ENCODE results near the gene TMEM175. TPM values are rescaled to one million over a fixed set of nuclear protein-coding genes. Genes with fewer than 3 reads are reported as not detected.

The TMEM175 gene
- total RNA-seq, 2 donors from 2014 or later, result 36.9 to 43.6 TPM

- no peak for ATAC-seq
- H3K4me3 Mint-ChIP-seq, result no peak overlapping the region
- no peak for DNase-seq
- H3K9me3 ChIP-seq (ENCODE audit: control insufficient read depth, low read length, poor library complexity, severe bottlenecking), result no peaks in the 10 kb centered on the region
- H3K4me1 Mint-ChIP-seq, result peaks cover 2% of the 10 kb centered on the region
- H3K27me3 Mint-ChIP-seq, result no peaks in the 10 kb centered on the region
- no peaks in the 10 kb centered on the region for H3K36me3 Mint-ChIP-seq (ENCODE audit: low read depth)
- peak overlapping the region; percentile 49 for H3K27ac Mint-ChIP-seq
Measured at GRCh38 chr4:893276-893994, 38.8 kb upstream of the TMEM175 start.

- Mint-ChIP-seq H3K36me3 (ENCODE audit: low read depth) (no peaks in the 10 kb centered on the region), H3K27ac (no peak overlapping the region), H3K4me1 (peaks cover 4% of the 10 kb centered on the region), H3K27me3 (no peaks in the 10 kb centered on the region), H3K4me3 (no peak overlapping the region)
- H3K9me3 ChIP-seq (ENCODE audit: control insufficient read depth, low read length, poor library complexity, severe bottlenecking), result no peaks in the 10 kb centered on the region
- no peak for DNase-seq
- no peak for ATAC-seq
Measured at GRCh38 chr4:893995-894705, 38.1 kb upstream of the TMEM175 start.

GRCh38 chr4:895596-895995 is 36.7 kb upstream of the TMEM175 start:
- Mint-ChIP-seq H3K27me3 (no peaks in the 10 kb centered on the region), H3K27ac (no peak overlapping the region), H3K4me1 (peaks cover 11% of the 10 kb centered on the region), H3K36me3 (ENCODE audit: low read depth) (peaks cover 5% of the 10 kb centered on the region), H3K4me3 (no peak overlapping the region)
- DNase-seq, result no peak
- no peaks in the 10 kb centered on the region for H3K9me3 ChIP-seq (ENCODE audit: control insufficient read depth, low read length, poor library complexity, severe bottlenecking)
- ATAC-seq, result no peak

GRCh38 chr4:896216-896615 is 36.0 kb upstream of the TMEM175 start:
- no peak for DNase-seq
- Mint-ChIP-seq H3K27ac (no peak overlapping the region), H3K4me1 (peaks cover 11% of the 10 kb centered on the region), H3K4me3 (no peak overlapping the region), H3K27me3 (no peaks in the 10 kb centered on the region), H3K36me3 (ENCODE audit: low read depth) (peaks cover 5% of the 10 kb centered on the region)
- no peaks in the 10 kb centered on the region for H3K9me3 ChIP-seq (ENCODE audit: control insufficient read depth, low read length, poor library complexity, severe bottlenecking)
- no peak for ATAC-seq

GRCh38 chr4:896630-897029 is 35.6 kb upstream of the TMEM175 start:
- H3K4me3 Mint-ChIP-seq, result no peak overlapping the region
- H3K9me3 ChIP-seq (ENCODE audit: control insufficient read depth, low read length, poor library complexity, severe bottlenecking), result no peaks in the 10 kb centered on the region
- peak overlapping the region; percentile 78 for H3K27ac Mint-ChIP-seq
- peaks cover 5% of the 10 kb centered on the region for H3K36me3 Mint-ChIP-seq (ENCODE audit: low read depth)
- DNase-seq, result no peak
- no peaks in the 10 kb centered on the region for H3K27me3 Mint-ChIP-seq
- H3K4me1 Mint-ChIP-seq, result peaks cover 11% of the 10 kb centered on the region
- ATAC-seq, result no peak

GRCh38 chr4:898123-898522 is 34.1 kb upstream of the TMEM175 start:
- no peaks in the 10 kb centered on the region for H3K9me3 ChIP-seq (ENCODE audit: control insufficient read depth, low read length, poor library complexity, severe bottlenecking)
- Mint-ChIP-seq H3K4me1 (peaks cover 16% of the 10 kb centered on the region), H3K27me3 (no peaks in the 10 kb centered on the region), H3K27ac (no peak overlapping the region), H3K4me3 (no peak overlapping the region), H3K36me3 (ENCODE audit: low read depth) (peaks cover 8% of the 10 kb centered on the region)
- ATAC-seq (no peak), DNase-seq (no peak)

- Mint-ChIP-seq H3K4me3 (peak overlapping the region; percentile 69), H3K4me1 (peaks cover 15% of the 10 kb centered on the region), H3K27ac (no peak overlapping the region), H3K36me3 (ENCODE audit: low read depth) (peaks cover 8% of the 10 kb centered on the region), H3K27me3 (no peaks in the 10 kb centered on the region)
- H3K9me3 ChIP-seq (ENCODE audit: control insufficient read depth, low read length, poor library complexity, severe bottlenecking), result no peaks in the 10 kb centered on the region
- ATAC-seq (no peak), DNase-seq (no peak)
Measured at GRCh38 chr4:898869-899555, 33.2 kb upstream of the TMEM175 start.

- Mint-ChIP-seq H3K27me3 (no peaks in the 10 kb centered on the region), H3K4me1 (peaks cover 15% of the 10 kb centered on the region), H3K27ac (no peak overlapping the region), H3K36me3 (ENCODE audit: low read depth) (peaks cover 8% of the 10 kb centered on the region), H3K4me3 (no peak overlapping the region)
- H3K9me3 ChIP-seq (ENCODE audit: control insufficient read depth, low read length, poor library complexity, severe bottlenecking), result no peaks in the 10 kb centered on the region
- ATAC-seq, result no peak
- DNase-seq, result no peak
Measured at GRCh38 chr4:899556-899906, 32.7 kb upstream of the TMEM175 start.

GRCh38 chr4:900073-900472 is 32.2 kb upstream of the TMEM175 start:
- ATAC-seq (no peak), DNase-seq (no peak)
- Mint-ChIP-seq H3K4me3 (peak overlapping the region; percentile 28), H3K27ac (no peak overlapping the region), H3K36me3 (ENCODE audit: low read depth) (peaks cover 8% of the 10 kb centered on the region), H3K27me3 (no peaks in the 10 kb centered on the region), H3K4me1 (peaks cover 15% of the 10 kb centered on the region)
- no peaks in the 10 kb centered on the region for H3K9me3 ChIP-seq (ENCODE audit: control insufficient read depth, low read length, poor library complexity, severe bottlenecking)

- H3K4me3 Mint-ChIP-seq, result peak overlapping the region; percentile 28
- H3K4me1 Mint-ChIP-seq, result peaks cover 15% of the 10 kb centered on the region
- peaks cover 8% of the 10 kb centered on the region for H3K36me3 Mint-ChIP-seq (ENCODE audit: low read depth)
- H3K9me3 ChIP-seq (ENCODE audit: control insufficient read depth, low read length, poor library complexity, severe bottlenecking), result no peaks in the 10 kb centered on the region
- H3K27me3 Mint-ChIP-seq, result no peaks in the 10 kb centered on the region
- ATAC-seq (no peak), DNase-seq (no peak)
- H3K27ac Mint-ChIP-seq, result no peak overlapping the region
Measured at GRCh38 chr4:900721-901120, 31.5 kb upstream of the TMEM175 start.

- ATAC-seq (no peak), DNase-seq (no peak)
- H3K36me3 Mint-ChIP-seq (ENCODE audit: low read depth), result peaks cover 8% of the 10 kb centered on the region
- H3K27ac Mint-ChIP-seq, result no peak overlapping the region
- no peaks in the 10 kb centered on the region for H3K9me3 ChIP-seq (ENCODE audit: control insufficient read depth, low read length, poor library complexity, severe bottlenecking)
- peaks cover 15% of the 10 kb centered on the region for H3K4me1 Mint-ChIP-seq
- no peaks in the 10 kb centered on the region for H3K27me3 Mint-ChIP-seq
- H3K4me3 Mint-ChIP-seq, result no peak overlapping the region
Measured at GRCh38 chr4:901192-901910, 30.9 kb upstream of the TMEM175 start.

- Mint-ChIP-seq H3K36me3 (ENCODE audit: low read depth) (peaks cover 8% of the 10 kb centered on the region), H3K4me3 (no peak overlapping the region), H3K27me3 (no peaks in the 10 kb centered on the region), H3K27ac (peak overlapping the region; percentile 63), H3K4me1 (peaks cover 15% of the 10 kb centered on the region)
- no peaks in the 10 kb centered on the region for H3K9me3 ChIP-seq (ENCODE audit: control insufficient read depth, low read length, poor library complexity, severe bottlenecking)
- ATAC-seq, result peak; percentile 10
- no peak for DNase-seq
Measured at GRCh38 chr4:903066-904046, 28.9 kb upstream of the TMEM175 start.
